ENCODE measurements around the gene GNAZ. TPM values are rescaled to one million over a fixed set of nuclear protein-coding genes. Genes with fewer than 3 reads are reported as not detected.

Gene GNAZ
- total RNA-seq, 1 experiment from 2014 or later = 11.1 TPM

DNA sequence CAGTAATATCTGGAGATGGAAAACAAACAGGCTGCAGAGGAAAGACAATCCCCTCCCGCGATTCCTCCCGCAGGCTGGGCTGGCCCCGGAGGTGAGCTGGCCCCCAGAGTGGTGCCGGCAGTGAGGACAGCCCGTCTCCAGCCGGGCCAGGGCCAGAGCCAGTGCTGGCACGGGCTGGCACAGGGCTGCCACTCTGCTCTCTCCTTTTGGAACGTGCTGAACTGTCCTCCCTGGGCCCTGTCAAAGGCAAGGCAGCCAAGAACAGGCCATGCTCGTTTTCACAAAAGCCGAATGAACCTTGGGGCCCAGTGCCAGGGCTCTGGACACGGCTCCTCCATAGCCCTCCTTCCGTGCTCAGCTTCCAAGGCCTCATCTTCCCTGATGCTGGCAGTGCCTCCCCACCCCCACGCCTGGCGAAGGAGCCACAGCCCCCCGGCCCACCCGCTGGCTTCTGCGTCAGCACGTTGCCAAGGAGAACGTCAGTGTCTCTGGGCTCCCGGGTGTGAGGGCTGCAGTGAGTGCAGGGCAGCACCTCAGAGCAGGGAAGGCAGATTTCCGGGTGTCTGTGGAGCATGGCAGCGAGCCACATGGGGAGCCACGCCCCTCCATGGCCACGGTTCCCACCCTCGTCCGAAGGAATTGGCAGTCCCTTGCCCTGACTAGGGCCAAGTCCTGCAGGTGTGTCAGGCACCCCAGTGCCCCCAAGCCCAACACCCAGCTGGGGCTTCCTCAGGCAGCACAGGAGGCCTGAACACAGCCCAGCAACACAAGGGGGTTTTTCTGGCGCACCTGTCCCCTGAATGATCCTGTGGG is 28.6 kb downstream of the GNAZ start:
- Histone ChIP-seq H3K36me3 (ENCODE audit: control insufficient read depth in 1 of 2, insufficient read depth in 2 of 2, low read length in 2 of 2) (no peaks in the 10 kb centered on the region; a peak in 1 of 4 replicates), H3K4me2 (ENCODE audit: low read length) (no peak overlapping the region), H3K9me3 (ENCODE audit: control insufficient read depth in 1 of 2, insufficient read depth in 1 of 2, low read depth in 1 of 2, low read length in 2 of 2) (no peaks in the 10 kb centered on the region), H2AFZ (ENCODE audit: low read depth, low read length, poor library complexity, severe bottlenecking) (no peak overlapping the region), H3K9ac (ENCODE audit: low read length) (no peak overlapping the region), H3K79me2 (ENCODE audit: insufficient read depth, low read length) (no peaks in the 10 kb centered on the region), H3K9me2 (ENCODE audit: insufficient read depth) (no peaks in the 10 kb centered on the region), H3K4me3 (replicated peaks in 1 of 2; ENCODE audit: low read depth in 1 of 2, low read length in 2 of 2) (no peak overlapping the region), H4K20me1 (ENCODE audit: insufficient read depth) (no peaks in the 10 kb centered on the region), H3K4me1 (ENCODE audit: control insufficient read depth in 1 of 2, insufficient read depth in 2 of 2, low read length in 2 of 2) (no peaks in the 10 kb centered on the region), H3K27ac (ENCODE audit: low read depth, low read length) (no peak overlapping the region), H3K27me3 (ENCODE audit: insufficient read depth, low read length) (no peaks in the 10 kb centered on the region)
- ATAC-seq (no peak), DNase-seq (ENCODE audit: low read depth, low spot score) (no peak)
- intact Hi-C loops (cut with micrococcal nuclease) = no loop called here
- ChIA-PET CTCF (no interaction called here), POLR2A (no interaction called here), RAD21 (ENCODE audit: low non-redundant PET in 1 of 2, low total read pairs in 2 of 2, uncharacterized antibody in 2 of 2, unreplicated experiment in 2 of 2) (no interaction called here)
- BruUV-seq (replicated peaks) = no TSS peak
- TF ChIP-seq ATF3 (IDR thresholded peaks at IDR 0.05) (no peak), SIN3A (IDR thresholded peaks at IDR 0.05; ENCODE audit: low read depth) (no peak), CEBPB (IDR thresholded peaks at IDR 0.05; ENCODE audit: low read depth) (no peak), FOSL1 (IDR thresholded peaks at IDR 0.05; ENCODE audit: low read depth) (no peak), REST (IDR thresholded peaks at IDR 0.05; ENCODE audit: low read depth) (no peak), TCF7L2 (IDR thresholded peaks at IDR 0.05; ENCODE audit: borderline replicate concordance, extremely low read depth, insufficient read depth, insufficient read length) (no peak), ZNF274 (IDR thresholded peaks at IDR 0.05; ENCODE audit: low read depth, low read length) (no peak), EZH2 (IDR thresholded peaks at IDR 0.05) (no peak)
- TF ChIP-seq, protein P1, sequence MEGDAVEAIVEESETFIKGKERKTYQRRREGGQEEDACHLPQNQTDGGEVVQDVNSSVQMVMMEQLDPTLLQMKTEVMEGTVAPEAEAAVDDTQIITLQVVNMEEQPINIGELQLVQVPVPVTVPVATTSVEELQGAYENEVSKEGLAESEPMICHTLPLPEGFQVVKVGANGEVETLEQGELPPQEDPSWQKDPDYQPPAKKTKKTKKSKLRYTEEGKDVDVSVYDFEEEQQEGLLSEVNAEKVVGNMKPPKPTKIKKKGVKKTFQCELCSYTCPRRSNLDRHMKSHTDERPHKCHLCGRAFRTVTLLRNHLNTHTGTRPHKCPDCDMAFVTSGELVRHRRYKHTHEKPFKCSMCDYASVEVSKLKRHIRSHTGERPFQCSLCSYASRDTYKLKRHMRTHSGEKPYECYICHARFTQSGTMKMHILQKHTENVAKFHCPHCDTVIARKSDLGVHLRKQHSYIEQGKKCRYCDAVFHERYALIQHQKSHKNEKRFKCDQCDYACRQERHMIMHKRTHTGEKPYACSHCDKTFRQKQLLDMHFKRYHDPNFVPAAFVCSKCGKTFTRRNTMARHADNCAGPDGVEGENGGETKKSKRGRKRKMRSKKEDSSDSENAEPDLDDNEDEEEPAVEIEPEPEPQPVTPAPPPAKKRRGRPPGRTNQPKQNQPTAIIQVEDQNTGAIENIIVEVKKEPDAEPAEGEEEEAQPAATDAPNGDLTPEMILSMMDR (IDR thresholded peaks at IDR 0.05 in 2 of 3, conservative IDR thresholded peaks at IDR 0.05 in 1 of 3; ENCODE audit: borderline replicate concordance in 1 of 3, insufficient read depth in 1 of 3, low read depth in 2 of 3, low read length in 2 of 3) = no peak
- TF ChIP-seq, protein P2, sequence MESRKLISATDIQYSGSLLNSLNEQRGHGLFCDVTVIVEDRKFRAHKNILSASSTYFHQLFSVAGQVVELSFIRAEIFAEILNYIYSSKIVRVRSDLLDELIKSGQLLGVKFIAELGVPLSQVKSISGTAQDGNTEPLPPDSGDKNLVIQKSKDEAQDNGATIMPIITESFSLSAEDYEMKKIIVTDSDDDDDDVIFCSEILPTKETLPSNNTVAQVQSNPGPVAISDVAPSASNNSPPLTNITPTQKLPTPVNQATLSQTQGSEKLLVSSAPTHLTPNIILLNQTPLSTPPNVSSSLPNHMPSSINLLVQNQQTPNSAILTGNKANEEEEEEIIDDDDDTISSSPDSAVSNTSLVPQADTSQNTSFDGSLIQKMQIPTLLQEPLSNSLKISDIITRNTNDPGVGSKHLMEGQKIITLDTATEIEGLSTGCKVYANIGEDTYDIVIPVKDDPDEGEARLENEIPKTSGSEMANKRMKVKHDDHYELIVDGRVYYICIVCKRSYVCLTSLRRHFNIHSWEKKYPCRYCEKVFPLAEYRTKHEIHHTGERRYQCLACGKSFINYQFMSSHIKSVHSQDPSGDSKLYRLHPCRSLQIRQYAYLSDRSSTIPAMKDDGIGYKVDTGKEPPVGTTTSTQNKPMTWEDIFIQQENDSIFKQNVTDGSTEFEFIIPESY (IDR thresholded peaks at IDR 0.05; ENCODE audit: extremely low read depth, insufficient replicate concordance, low read length) = no peak

Measured in HCT116 (cell line).